HFFc6 (cell line): ENCODE measurements around the gene DARS2. TPM values are rescaled to one million over a fixed set of nuclear protein-coding genes. Genes with fewer than 3 reads are reported as not detected.
A peak's percentile ranks its signal among the peaks of the same experiment; 100 is the strongest.

Source experiments
- DNase-seq: peaks from one replicate; pipeline ENCODE4 v3.0.0-alpha.2; 2018
- H3K27ac Mint-ChIP-seq: 2 replicates; pipeline ENCODE4 v1.8.0; 2020; ENCODE audit warnings: mild to moderate bottlenecking, mixed read lengths
- H3K27me3 Mint-ChIP-seq: 2 replicates; pipeline ENCODE4 v1.8.0; 2021; ENCODE audit warnings: mild to moderate bottlenecking, moderate library complexity, mixed read lengths; ENCODE audit not compliant: insufficient read depth
- H3K36me3 Mint-ChIP-seq: 2 replicates; pipeline ENCODE4 v1.8.0; 2021; ENCODE audit warnings: low read depth, mixed read lengths
- H3K4me1 Mint-ChIP-seq: 2 replicates; pipeline ENCODE4 v1.8.0; 2020; ENCODE audit warnings: low read depth, mixed read lengths
- H3K4me3 Mint-ChIP-seq: 2 replicates; pipeline ENCODE4 v1.8.0; 2020; ENCODE audit warnings: mild to moderate bottlenecking, moderate library complexity, mixed read lengths
- H3K9me3 Mint-ChIP-seq: 2 replicates; pipeline ENCODE4 v1.8.0; 2020; ENCODE audit warnings: mild to moderate bottlenecking, mixed read lengths
- total RNA-seq, 6 experiments: library from RNA; stranded (reverse); fragmentation: NEBNext Ultra II Directional; extraction: Animal tissue kit (Norgen Biotek cat#: 25700); gene quantifications; 2 replicates in 1 of 6; 3 replicates in 5 of 6; pipeline ENCODE4 v1.2.3, GENCODE V29; 2021
- TF ChIP-seq, protein P1 (sequence below): fragments of 200-600 bp; sonication (generic); IDR thresholded peaks from 2 replicates; pipeline ENCODE4 v1.5.0; 2021; ENCODE audit warnings: antibody characterized with exemption, mild to moderate bottlenecking

Gene DARS2
- total RNA-seq, 6 experiments from 2014 or later: 20.5 to 28.9 (median 26.1) TPM

GRCh38 chr1:173823781-173824314 lies 625 bp upstream of the DARS2 start:
- H3K36me3 Mint-ChIP-seq: peaks cover 22% of the 10 kb centered on the region
- no peaks in the 10 kb centered on the region; the same call in 1 of the 2 replicates for H3K9me3 Mint-ChIP-seq
- peak overlapping the region; percentile 99 for H3K27ac Mint-ChIP-seq
- peak overlapping the region; percentile 98 for H3K4me3 Mint-ChIP-seq
- DNase-seq: peak; percentile 51
- peaks cover 57% of the 10 kb centered on the region for H3K4me1 Mint-ChIP-seq
- TF ChIP-seq, protein P1, sequence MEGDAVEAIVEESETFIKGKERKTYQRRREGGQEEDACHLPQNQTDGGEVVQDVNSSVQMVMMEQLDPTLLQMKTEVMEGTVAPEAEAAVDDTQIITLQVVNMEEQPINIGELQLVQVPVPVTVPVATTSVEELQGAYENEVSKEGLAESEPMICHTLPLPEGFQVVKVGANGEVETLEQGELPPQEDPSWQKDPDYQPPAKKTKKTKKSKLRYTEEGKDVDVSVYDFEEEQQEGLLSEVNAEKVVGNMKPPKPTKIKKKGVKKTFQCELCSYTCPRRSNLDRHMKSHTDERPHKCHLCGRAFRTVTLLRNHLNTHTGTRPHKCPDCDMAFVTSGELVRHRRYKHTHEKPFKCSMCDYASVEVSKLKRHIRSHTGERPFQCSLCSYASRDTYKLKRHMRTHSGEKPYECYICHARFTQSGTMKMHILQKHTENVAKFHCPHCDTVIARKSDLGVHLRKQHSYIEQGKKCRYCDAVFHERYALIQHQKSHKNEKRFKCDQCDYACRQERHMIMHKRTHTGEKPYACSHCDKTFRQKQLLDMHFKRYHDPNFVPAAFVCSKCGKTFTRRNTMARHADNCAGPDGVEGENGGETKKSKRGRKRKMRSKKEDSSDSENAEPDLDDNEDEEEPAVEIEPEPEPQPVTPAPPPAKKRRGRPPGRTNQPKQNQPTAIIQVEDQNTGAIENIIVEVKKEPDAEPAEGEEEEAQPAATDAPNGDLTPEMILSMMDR: no peak
- peaks cover 1% of the 10 kb centered on the region; the same call in 1 of the 2 replicates for H3K27me3 Mint-ChIP-seq

- TF ChIP-seq, protein P1: no peak
- no peak for DNase-seq
- H3K4me3 Mint-ChIP-seq: no peak overlapping the region
- no peak overlapping the region for H3K27ac Mint-ChIP-seq
- H3K9me3 Mint-ChIP-seq: no peaks in the 10 kb centered on the region; the same call in 1 of the 2 replicates
- peaks cover 1% of the 10 kb centered on the region; the same call in 1 of the 2 replicates for H3K27me3 Mint-ChIP-seq
- peaks cover 9% of the 10 kb centered on the region for H3K36me3 Mint-ChIP-seq
- H3K4me1 Mint-ChIP-seq: peaks cover 37% of the 10 kb centered on the region
Observed at GRCh38 chr1:173827611-173828010, 3.1 kb downstream of the DARS2 start.

- Mint-ChIP-seq H3K4me1 (peaks cover 5% of the 10 kb centered on the region), H3K27ac (no peak overlapping the region), H3K4me3 (no peak overlapping the region), H3K9me3 (no peaks in the 10 kb centered on the region), H3K27me3 (no peaks in the 10 kb centered on the region; the same call in 1 of the 2 replicates), H3K36me3 (peaks cover 4% of the 10 kb centered on the region)
- DNase-seq: no peak
- TF ChIP-seq, protein P1: no peak
Observed at GRCh38 chr1:173832748-173833147, 8.3 kb downstream of the DARS2 start.

- no peaks in the 10 kb centered on the region; the same call in 1 of the 2 replicates for H3K27me3 Mint-ChIP-seq
- peaks cover 43% of the 10 kb centered on the region for H3K4me1 Mint-ChIP-seq
- H3K27ac Mint-ChIP-seq: peak overlapping the region; percentile 92
- DNase-seq: no peak
- TF ChIP-seq, protein P1: no peak
- H3K4me3 Mint-ChIP-seq: peak overlapping the region; percentile 46; the same call in 1 of the 2 replicates
- no peaks in the 10 kb centered on the region for H3K9me3 Mint-ChIP-seq
- H3K36me3 Mint-ChIP-seq: peaks cover 25% of the 10 kb centered on the region; the same call in 1 of the 2 replicates
Observed at GRCh38 chr1:173852105-173852504, 27.6 kb downstream of the DARS2 start.

GRCh38 chr1:173853074-173853473 lies 28.6 kb downstream of the DARS2 start:
- Mint-ChIP-seq H3K27me3 (peaks cover 2% of the 10 kb centered on the region; the same call in 1 of the 2 replicates), H3K9me3 (no peaks in the 10 kb centered on the region), H3K4me3 (peak overlapping the region; percentile 34), H3K36me3 (peaks cover 33% of the 10 kb centered on the region), H3K4me1 (peaks cover 53% of the 10 kb centered on the region), H3K27ac (peak overlapping the region; percentile 92)
- DNase-seq: peak; percentile 67
- TF ChIP-seq, protein P1: no peak
